HG03575 (cell line): ENCODE results near the gene TRIM31.

Experiments used
- ATAC-seq: cut with Tn5 transposase; IDR thresholded peaks from one replicate; pipeline ENCODE4 v1.9.1; 2021; ENCODE audit not compliant: unreplicated experiment, insufficient number of reproducible peaks, low FRiP score; ENCODE audit errors: extremely low read depth

Gene TRIM31

GRCh38 chr6:30093951-30094661, 18.8 kb downstream of the TRIM31 start:
- no peak for ATAC-seq

- no peak for ATAC-seq
Observed at GRCh38 chr6:30092852-30093543, 19.9 kb downstream of the TRIM31 start.

- ATAC-seq: no peak
Observed at GRCh38 chr6:30091577-30092381, 21.1 kb downstream of the TRIM31 start.

- ATAC-seq: no peak
Observed at GRCh38 chr6:30087876-30088275, 25.0 kb downstream of the TRIM31 start.

GRCh38 chr6:30077218-30077617, 35.7 kb downstream of the TRIM31 start:
- no peak for ATAC-seq

GRCh38 chr6:30075790-30076732, 36.8 kb downstream of the TRIM31 start:
- no peak for ATAC-seq

GRCh38 chr6:30075094-30075789, 37.6 kb downstream of the TRIM31 start, which contains the start of gene RNF39:
RNF39 (minus strand) TSS chr6:30075769; CDS start chr6:30075585, 184 bp downstream.
- no peak for ATAC-seq

GRCh38 chr6:30074331-30075093, 38.4 kb downstream of the TRIM31 start:
- ATAC-seq: no peak

- no peak for ATAC-seq
Observed at GRCh38 chr6:30073489-30074235, 39.2 kb downstream of the TRIM31 start.

- no peak for ATAC-seq
Observed at GRCh38 chr6:30071858-30072257, 41.0 kb downstream of the TRIM31 start.

GRCh38 chr6:30071081-30071818, 41.6 kb downstream of the TRIM31 start:
- ATAC-seq: no peak

- no peak for ATAC-seq
Observed at GRCh38 chr6:30067460-30068139, 45.3 kb downstream of the TRIM31 start.

- peak; percentile 81 for ATAC-seq
Observed at GRCh38 chr6:30066577-30067459, 46.1 kb downstream of the TRIM31 start, which contains the start of gene PPP1R11. PPP1R11 (plus strand) TSS chr6:30067198; CDS start chr6:30067411, 213 bp downstream.

GRCh38 chr6:30066082-30066481, 46.8 kb downstream of the TRIM31 start:
- no peak for ATAC-seq

- no peak for ATAC-seq
Observed at GRCh38 chr6:30063315-30063714, 49.6 kb downstream of the TRIM31 start.
